ENCODE data around the gene PARPBP. TPM values are rescaled to one million over a fixed set of nuclear protein-coding genes. Genes with fewer than 3 reads are reported as not detected.
"Not testable (repeated sequence)": the region's sequence is repeated elsewhere in the genome, so short reads cannot be mapped to it uniquely, and the experiment has no call there.

The PARPBP gene, protein sequence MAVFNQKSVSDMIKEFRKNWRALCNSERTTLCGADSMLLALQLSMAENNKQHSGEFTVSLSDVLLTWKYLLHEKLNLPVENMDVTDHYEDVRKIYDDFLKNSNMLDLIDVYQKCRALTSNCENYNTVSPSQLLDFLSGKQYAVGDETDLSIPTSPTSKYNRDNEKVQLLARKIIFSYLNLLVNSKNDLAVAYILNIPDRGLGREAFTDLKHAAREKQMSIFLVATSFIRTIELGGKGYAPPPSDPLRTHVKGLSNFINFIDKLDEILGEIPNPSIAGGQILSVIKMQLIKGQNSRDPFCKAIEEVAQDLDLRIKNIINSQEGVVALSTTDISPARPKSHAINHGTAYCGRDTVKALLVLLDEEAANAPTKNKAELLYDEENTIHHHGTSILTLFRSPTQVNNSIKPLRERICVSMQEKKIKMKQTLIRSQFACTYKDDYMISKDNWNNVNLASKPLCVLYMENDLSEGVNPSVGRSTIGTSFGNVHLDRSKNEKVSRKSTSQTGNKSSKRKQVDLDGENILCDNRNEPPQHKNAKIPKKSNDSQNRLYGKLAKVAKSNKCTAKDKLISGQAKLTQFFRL
- total RNA-seq (1 to 10 TPM; 2.9 to 7.7 (median 5.8) TPM), polyA plus RNA-seq (1 to 10 TPM; 3.0 to 4.8 (median 3.3) TPM)
- long read RNA-seq, donor 1, partial matches to known transcripts, result 0 of 4 reads
- long read RNA-seq, donor 1, other reads (novel, unspliced or antisense), result 0 of 4 reads
- long read RNA-seq, donor 2, result 0 reads

DNA sequence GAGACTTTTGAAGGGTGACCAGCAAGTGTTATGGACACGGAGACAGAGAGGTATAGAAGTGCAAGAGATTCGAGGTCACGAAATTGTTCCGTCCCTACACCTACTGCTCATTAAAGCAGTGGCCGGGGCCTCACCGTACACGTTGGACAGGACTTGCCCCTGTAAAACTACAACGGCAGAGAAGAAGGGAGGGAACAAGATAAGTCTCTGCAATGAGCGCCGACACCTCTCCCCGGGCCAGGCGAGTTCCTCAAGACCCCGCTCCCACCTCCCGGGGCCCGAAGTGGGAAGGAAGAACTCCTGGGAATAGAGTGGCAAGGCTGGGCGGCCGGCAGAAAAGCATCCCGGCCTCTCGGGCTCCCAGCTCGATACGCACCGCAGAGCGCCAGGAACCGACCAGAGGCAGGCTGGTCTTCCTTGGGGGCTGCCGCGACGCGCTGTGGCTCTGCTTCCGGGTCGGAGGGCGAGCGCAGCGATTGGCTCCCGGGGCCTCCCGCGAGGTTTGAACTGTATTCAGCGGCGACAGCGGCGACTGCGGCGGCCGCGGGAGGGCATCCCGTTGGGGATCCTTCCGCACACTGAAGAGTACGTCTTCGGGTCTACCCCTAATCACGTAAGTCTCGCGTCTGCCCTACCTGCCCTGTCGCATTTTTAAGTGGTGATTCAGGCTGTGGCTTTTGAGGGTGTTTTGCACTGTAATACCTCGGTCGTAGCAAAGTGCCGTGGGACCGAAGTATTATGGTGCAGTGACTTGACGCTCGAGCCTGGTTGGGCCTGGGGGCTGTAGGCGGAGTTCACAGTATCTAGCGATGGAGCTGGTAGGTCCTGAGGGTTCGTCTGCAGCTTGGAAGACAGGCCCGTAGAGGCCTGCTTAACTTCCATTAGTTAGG is at the start of gene PARPBP, which contains the start of gene NUP37:
PARPBP (plus strand) TSS at position 510 of the 890 bp plus-strand sequence. CDS start 3,706 bp downstream, outside the sequence.
NUP37 (minus strand) TSS at position 441 of the 890 bp plus-strand sequence. CDS start 1,596 bp downstream, outside the sequence.
- DNase-seq, result peak; percentile 97
- WGBS, 5 donors, result 0 to 1% (median 0%) methylated on average over 56 to 62 of the region's 62 CpGs
- peak; percentile 94 to 98 (median 95) for TF ChIP-seq POLR2AphosphoS5 (IDR thresholded peaks at IDR 0.05)
- TF ChIP-seq, protein P1, sequence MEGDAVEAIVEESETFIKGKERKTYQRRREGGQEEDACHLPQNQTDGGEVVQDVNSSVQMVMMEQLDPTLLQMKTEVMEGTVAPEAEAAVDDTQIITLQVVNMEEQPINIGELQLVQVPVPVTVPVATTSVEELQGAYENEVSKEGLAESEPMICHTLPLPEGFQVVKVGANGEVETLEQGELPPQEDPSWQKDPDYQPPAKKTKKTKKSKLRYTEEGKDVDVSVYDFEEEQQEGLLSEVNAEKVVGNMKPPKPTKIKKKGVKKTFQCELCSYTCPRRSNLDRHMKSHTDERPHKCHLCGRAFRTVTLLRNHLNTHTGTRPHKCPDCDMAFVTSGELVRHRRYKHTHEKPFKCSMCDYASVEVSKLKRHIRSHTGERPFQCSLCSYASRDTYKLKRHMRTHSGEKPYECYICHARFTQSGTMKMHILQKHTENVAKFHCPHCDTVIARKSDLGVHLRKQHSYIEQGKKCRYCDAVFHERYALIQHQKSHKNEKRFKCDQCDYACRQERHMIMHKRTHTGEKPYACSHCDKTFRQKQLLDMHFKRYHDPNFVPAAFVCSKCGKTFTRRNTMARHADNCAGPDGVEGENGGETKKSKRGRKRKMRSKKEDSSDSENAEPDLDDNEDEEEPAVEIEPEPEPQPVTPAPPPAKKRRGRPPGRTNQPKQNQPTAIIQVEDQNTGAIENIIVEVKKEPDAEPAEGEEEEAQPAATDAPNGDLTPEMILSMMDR (IDR thresholded peaks at IDR 0.05 in 8 of 11, conservative IDR thresholded peaks at IDR 0.05 in 3 of 11), result peak in 5 of 11 experiments; percentile 10 to 43 (median 37)
- peak in 2 of 3 donors; percentile 41 to 72 for TF ChIP-seq POLR2A (IDR thresholded peaks at IDR 0.05)
- Histone ChIP-seq H3K4me3 (peak within 1 kb of the TSS; percentile 56 to 82 (median 70)), H3K27me3 (replicated peaks in 1 of 7) (no peaks in the 10 kb centered on the region), H3K27ac (peak within 1 kb of the TSS; percentile 78 to 91 (median 86)), H3K4me1 (peaks cover 10 to 41% (median 23%) of the 10 kb centered on the region in 6 donors), H3K9me3 (no peaks in the 10 kb centered on the region), H3K36me3 (peaks cover 0 to 39% (median 20%) of the 10 kb centered on the region in 6 donors)
- intact Hi-C loops (cut with DNase I; ENCODE audit: low total_unique reads), result loop anchor here (10.0 kb wide), 1 partner anchor 55 kb away; the partner anchor contains the start of gene WASHC3

GRCh38 chr12:102072092-102072491 is 47.9 kb upstream of the PARPBP start:
- intact Hi-C loops (cut with DNase I; ENCODE audit: low total_unique reads); DNase-seq; H3K27me3 ChIP-seq (replicated peaks in 1 of 7); H3K9me3 ChIP-seq; H3K4me1 ChIP-seq; H3K27ac ChIP-seq; H3K4me3 ChIP-seq: not testable (repeated sequence)
- H3K36me3 ChIP-seq, result peaks cover 0 to 42% (median 22%) of the 10 kb centered on the region in 6 donors
- WGBS, 5 donors, result 93 to 98% (median 97%) methylated on average over 7 of the region's 7 CpGs

GRCh38 chr12:102080842-102081241 is 39.1 kb upstream of the PARPBP start:
- Histone ChIP-seq H3K27me3 (replicated peaks in 1 of 7) (no peaks in the 10 kb centered on the region), H3K27ac (no peak overlapping the region), H3K9me3 (no peaks in the 10 kb centered on the region), H3K4me3 (no peak overlapping the region), H3K4me1 (no peaks in the 10 kb centered on the region), H3K36me3 (peaks cover 0 to 98% (median 47%) of the 10 kb centered on the region in 6 donors)
- DNase-seq, result no peak
- intact Hi-C loops (cut with DNase I; ENCODE audit: low total_unique reads), result no loop called here
- TF ChIP-seq POLR2A (IDR thresholded peaks at IDR 0.05) (no peak), POLR2AphosphoS5 (IDR thresholded peaks at IDR 0.05) (no peak)
- TF ChIP-seq, protein P1 (IDR thresholded peaks at IDR 0.05 in 8 of 11, conservative IDR thresholded peaks at IDR 0.05 in 3 of 11), result no peak
- 92 to 98% (median 94%) methylated on average over 4 of the region's 4 CpGs for WGBS, 5 donors

GRCh38 chr12:102089228-102089835 is 30.7 kb upstream of the PARPBP start:
- 96 to 99% (median 98%) methylated on average over 19 to 38 of the region's 38 CpGs for WGBS, 5 donors
- not testable (repeated sequence) for H3K4me1 ChIP-seq

More at GRCh38 chr12:102089228-102089835, 30.7 kb upstream of the PARPBP start:
- intact Hi-C loops (cut with DNase I; ENCODE audit: low total_unique reads); H3K27ac ChIP-seq; H3K4me3 ChIP-seq; H3K27me3 ChIP-seq (replicated peaks in 1 of 7); H3K9me3 ChIP-seq: not testable (repeated sequence)
- H3K36me3 ChIP-seq, result peaks cover 0 to 44% (median 12%) of the 10 kb centered on the region in 6 donors
- DNase-seq, result peak; percentile 41
